GM21381 (cell line): ENCODE measurements around the gene NPPB.

ENCODE experiments used
- ATAC-seq: cut with Tn5 transposase; IDR thresholded peaks from one replicate; pipeline ENCODE4 v1.9.1; 2021; ENCODE audit warnings: mild to moderate bottlenecking, moderate library complexity; ENCODE audit not compliant: unreplicated experiment

NPPB gene

GRCh38 chr1:11881749-11882441, 23.1 kb upstream of the NPPB start:
- ATAC-seq: no peak

- no peak for ATAC-seq
These were observed 22.4 kb upstream of the NPPB start for GRCh38 chr1:11880911-11881748.

- ATAC-seq: no peak
These were observed 21.4 kb upstream of the NPPB start for GRCh38 chr1:11880181-11880575.

GRCh38 chr1:11879311-11880180, 20.8 kb upstream of the NPPB start:
- ATAC-seq: no peak

GRCh38 chr1:11878891-11879190, 20.1 kb upstream of the NPPB start:
- ATAC-seq: no peak

GRCh38 chr1:11878081-11878890, 19.5 kb upstream of the NPPB start:
- no peak for ATAC-seq

- ATAC-seq: no peak
These were observed 18.3 kb upstream of the NPPB start for GRCh38 chr1:11877074-11877473.

GRCh38 chr1:11875094-11875493, 16.3 kb upstream of the NPPB start:
- ATAC-seq: no peak

- ATAC-seq: no peak
These were observed 15.9 kb upstream of the NPPB start for GRCh38 chr1:11874624-11875023.

GRCh38 chr1:11874258-11874562, 15.5 kb upstream of the NPPB start:
- no peak for ATAC-seq

GRCh38 chr1:11873395-11874257, 14.9 kb upstream of the NPPB start:
- ATAC-seq: no peak

- no peak for ATAC-seq
These were observed 13.8 kb upstream of the NPPB start for GRCh38 chr1:11872545-11872944.

GRCh38 chr1:11869650-11870207, 11.0 kb upstream of the NPPB start:
- ATAC-seq: no peak

- no peak for ATAC-seq
These were observed 10.4 kb upstream of the NPPB start for GRCh38 chr1:11869104-11869503.

GRCh38 chr1:11868331-11868980, 9.7 kb upstream of the NPPB start:
- ATAC-seq: no peak

GRCh38 chr1:11862890-11863289, 4.1 kb upstream of the NPPB start:
- no peak for ATAC-seq

GRCh38 chr1:11860587-11860986, 1.8 kb upstream of the NPPB start:
- no peak for ATAC-seq

GRCh38 chr1:11860083-11860482, 1.3 kb upstream of the NPPB start:
- no peak for ATAC-seq
